ENCODE measurements around the gene NEK7.

GRCh38 chr1:198359024-198359653, 202.3 kb downstream of the NEK7 start:
- no peak for TF ChIP-seq POLR2A (IDR thresholded peaks at IDR 0.05; ENCODE audit: low read depth, low read length)
- TF ChIP-seq TAF1 (IDR thresholded peaks at IDR 0.05; ENCODE audit: borderline replicate concordance, low read depth, low read length) = no peak
- TF ChIP-seq POLR2AphosphoS5 (IDR thresholded peaks at IDR 0.05; ENCODE audit: low read depth, low read length) = no peak

All from GM12892 (cell line).